A549 (cell line): ENCODE measurements around the gene MYLK.

ENCODE experiments used
- CEBPB ChIP-seq, 2 experiments: fragments of >200 bp in 1 of 2; sonication (Bioruptor Twin) in 1 of 2; formaldehyde crosslinking in 1 of 2; IDR thresholded peaks; 2 replicates each; pipeline ENCODE4 v1.6.1; 2012 to 2016
- CTCF ChIP-seq: fragments of >200 bp; sonication (Bioruptor Twin); formaldehyde crosslinking; IDR thresholded peaks from 3 replicates; pipeline ENCODE4 v1.5.1; 2016
- ELK1 ChIP-seq: fragments of 150-350 bp; IDR thresholded peaks from 2 replicates; pipeline ENCODE4 v1.6.1; 2014; ENCODE audit warnings: low read depth, mild to moderate bottlenecking, low read length
- MAX ChIP-seq: IDR thresholded peaks from 2 replicates; pipeline ENCODE4 v1.6.1; 2012
- NFE2L2 ChIP-seq: fragments of 150-350 bp; conservative IDR thresholded peaks from 2 replicates; pipeline ENCODE4 v1.6.1; 2014; ENCODE audit warnings: low read length
- POLR2A ChIP-seq: IDR thresholded peaks from 2 replicates; pipeline ENCODE4 v1.6.1; 2012; ENCODE audit warnings: mild to moderate bottlenecking, low read length
- RAD21 ChIP-seq, 2 experiments: fragments of >200 bp in 1 of 2; sonication (Bioruptor Twin) in 1 of 2; formaldehyde crosslinking in 1 of 2; IDR thresholded peaks in 1 of 2; conservative IDR thresholded peaks in 1 of 2; 2 replicates in 1 of 2; 3 replicates in 1 of 2; pipeline ENCODE4 v1.6.1; 2012 to 2018; ENCODE audit warnings: inconsistent platforms in 1 of 2
- SMC3 ChIP-seq: fragments of >200 bp; sonication (Bioruptor Twin); formaldehyde crosslinking; IDR thresholded peaks from 3 replicates; pipeline ENCODE4 v1.6.1; 2018; ENCODE audit warnings: inconsistent platforms

- TF ChIP-seq CTCF: no peak
- no peak for TF ChIP-seq SMC3
- TF ChIP-seq CEBPB (IDR thresholded peaks at IDR 0.05): no peak
- no peak for TF ChIP-seq RAD21 (conservative IDR thresholded peaks at IDR 0.05 in 1 of 2, IDR thresholded peaks at IDR 0.05 in 1 of 2)
- TF ChIP-seq ELK1: no peak
- no peak for TF ChIP-seq POLR2A
- TF ChIP-seq NFE2L2: no peak
- TF ChIP-seq MAX: no peak
These were observed 315.3 kb downstream of the MYLK start for GRCh38 chr3:123568875-123569274.
